PC-9 (cell line): ENCODE data around the gene OTOP2.
"Not testable (repeated sequence)": the region's sequence is repeated elsewhere in the genome, so short reads cannot be mapped to it uniquely, and the experiment has no call there.

Source experiments
- EZH2 ChIP-seq: fragments of 200-600 bp; sonication (generic); IDR thresholded peaks from 2 replicates; pipeline ENCODE4 v1.8.0; 2017; ENCODE audit warnings: antibody characterized with exemption, low read depth
- TF ChIP-seq, protein P1 (sequence below): fragments of 200-600 bp; sonication (generic); conservative IDR thresholded peaks from 2 replicates; pipeline ENCODE4 v1.6.1; 2017; ENCODE audit warnings: mixed run types, antibody characterized with exemption, mild to moderate bottlenecking, moderate library complexity

DNA sequence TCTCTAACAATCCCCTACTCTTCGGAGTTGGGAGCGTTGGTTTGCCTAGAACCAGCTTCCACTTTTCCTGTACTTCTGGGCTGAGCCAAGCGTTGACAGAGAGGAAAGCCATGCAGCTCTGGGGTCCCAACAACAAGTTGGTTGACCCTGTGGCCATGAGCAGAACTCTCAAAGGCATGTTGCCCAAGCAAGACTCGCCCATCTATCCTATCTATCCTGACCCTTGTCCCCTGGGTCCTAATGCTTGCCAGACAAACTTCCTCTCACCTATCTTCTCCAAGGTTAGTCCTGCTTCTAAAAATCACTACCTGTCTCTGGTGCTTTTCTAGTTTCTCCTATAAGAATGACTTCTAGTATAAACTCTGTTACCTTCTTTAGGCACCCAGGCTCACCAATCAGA, 15.0 kb upstream of the OTOP2 start:
- TF ChIP-seq EZH2 = not testable (repeated sequence)
- TF ChIP-seq, protein P1, sequence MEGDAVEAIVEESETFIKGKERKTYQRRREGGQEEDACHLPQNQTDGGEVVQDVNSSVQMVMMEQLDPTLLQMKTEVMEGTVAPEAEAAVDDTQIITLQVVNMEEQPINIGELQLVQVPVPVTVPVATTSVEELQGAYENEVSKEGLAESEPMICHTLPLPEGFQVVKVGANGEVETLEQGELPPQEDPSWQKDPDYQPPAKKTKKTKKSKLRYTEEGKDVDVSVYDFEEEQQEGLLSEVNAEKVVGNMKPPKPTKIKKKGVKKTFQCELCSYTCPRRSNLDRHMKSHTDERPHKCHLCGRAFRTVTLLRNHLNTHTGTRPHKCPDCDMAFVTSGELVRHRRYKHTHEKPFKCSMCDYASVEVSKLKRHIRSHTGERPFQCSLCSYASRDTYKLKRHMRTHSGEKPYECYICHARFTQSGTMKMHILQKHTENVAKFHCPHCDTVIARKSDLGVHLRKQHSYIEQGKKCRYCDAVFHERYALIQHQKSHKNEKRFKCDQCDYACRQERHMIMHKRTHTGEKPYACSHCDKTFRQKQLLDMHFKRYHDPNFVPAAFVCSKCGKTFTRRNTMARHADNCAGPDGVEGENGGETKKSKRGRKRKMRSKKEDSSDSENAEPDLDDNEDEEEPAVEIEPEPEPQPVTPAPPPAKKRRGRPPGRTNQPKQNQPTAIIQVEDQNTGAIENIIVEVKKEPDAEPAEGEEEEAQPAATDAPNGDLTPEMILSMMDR = not testable (repeated sequence)
